ENCODE data around the gene NLRP9.

Gene NLRP9

DNA sequence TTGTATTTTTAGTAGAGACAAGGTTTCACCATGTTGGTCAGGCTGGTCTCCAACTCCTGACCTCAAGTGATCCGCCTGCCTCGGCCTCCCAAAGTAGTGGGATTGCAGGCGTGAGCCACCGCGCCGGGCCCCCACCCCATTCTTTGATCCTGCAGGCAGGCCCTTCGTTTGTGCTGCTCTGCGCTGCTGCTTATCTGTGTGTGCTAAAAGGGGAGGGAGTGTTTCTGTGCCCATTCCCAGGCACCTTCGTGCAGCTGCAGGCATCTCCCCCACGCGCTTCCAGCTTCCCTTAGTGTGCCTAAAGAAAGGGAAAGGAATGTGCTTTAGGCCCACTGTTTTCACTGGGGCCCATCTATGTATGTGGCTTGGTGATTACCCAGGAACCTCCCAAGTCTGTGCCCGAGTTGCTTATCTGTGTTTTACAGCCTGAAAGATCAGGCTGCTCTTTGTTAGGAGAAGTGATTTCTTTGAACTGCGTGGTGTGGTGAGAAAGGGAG is 36.0 kb downstream of the NLRP9 start:
- no peak for DNase-seq

DNA sequence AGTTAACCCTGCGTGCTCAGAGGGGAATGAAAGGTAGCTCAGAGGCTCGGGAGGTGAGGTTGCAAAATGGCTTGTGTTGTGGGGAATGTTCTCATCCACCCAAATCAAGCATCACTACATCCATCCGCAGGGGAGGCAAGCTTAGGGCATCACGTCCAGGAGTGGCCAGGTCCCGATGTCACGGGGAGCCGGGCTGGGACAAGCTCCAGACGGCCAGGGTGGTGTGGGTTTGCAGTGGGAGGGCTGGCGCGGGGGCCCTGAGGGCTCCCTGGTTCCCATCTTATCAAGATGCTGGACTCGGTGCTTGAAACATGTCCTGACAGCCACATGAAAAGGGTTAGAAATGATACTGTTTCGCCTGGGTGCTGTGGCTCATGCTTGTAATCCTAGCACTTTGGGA is 37.4 kb downstream of the NLRP9 start:
- DNase-seq = no peak

DNA sequence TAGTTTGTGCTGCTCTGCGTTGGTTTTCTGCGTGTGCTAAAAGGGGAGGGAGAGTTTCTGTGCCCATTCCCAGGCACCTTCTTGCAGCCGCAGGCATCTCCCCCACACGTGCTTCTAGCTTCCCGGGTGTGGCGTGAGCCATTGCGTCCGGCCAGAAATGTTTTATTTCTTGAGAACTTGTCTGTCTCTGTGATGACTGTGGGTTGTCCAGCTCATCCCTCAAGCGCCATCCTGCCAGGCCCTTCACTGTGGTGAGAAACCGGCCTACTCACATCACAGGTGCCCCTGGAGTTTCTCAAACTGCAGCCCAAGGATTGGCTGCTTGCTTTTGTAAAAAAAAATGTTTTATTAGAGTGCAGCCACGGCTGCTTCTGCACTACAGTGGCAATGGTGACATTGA is 39.0 kb downstream of the NLRP9 start:
- DNase-seq = no peak

DNA sequence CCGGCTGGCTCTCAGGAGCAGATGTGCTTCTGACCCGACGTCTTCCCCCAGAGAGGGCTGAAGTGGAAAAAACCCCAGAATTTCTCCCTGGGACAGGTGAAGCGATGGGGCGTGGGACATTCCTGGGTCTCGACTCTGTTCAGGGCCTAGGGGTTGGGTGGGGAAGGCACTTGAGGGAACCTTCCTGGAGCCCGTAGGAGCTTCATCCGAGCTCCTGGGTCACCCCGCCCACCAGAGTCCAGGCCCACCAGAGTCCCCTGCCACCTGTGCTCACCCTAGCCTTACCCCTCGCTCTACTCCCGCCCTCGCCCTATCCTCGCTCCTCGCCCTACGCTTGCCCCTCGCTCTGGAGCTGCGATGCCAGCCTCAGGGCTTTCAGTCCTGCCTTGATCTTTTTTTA is 39.9 kb downstream of the NLRP9 start:
- no peak for DNase-seq

DNA sequence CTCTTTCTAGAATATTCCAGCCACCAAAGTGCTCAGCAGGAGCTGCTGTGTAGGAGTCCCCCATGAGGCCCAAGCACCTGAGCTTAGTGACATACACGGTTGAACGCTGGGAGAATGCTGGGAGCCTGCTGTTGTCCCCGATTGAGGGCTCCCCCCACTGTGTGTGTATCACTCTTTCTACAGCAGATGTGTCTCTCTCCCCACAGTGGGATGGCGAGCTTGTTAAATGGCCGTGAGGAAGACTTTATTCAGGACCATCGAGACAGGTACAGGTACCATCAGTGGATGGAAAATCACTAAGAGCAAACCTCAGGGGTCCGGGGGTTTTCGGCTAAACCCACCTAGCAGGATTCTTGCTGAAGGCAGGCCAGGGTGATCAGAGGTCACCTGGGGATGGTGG is 40.5 kb downstream of the NLRP9 start:
- DNase-seq = no peak

GRCh38 chr19:55697069-55697440 is 41.1 kb downstream of the NLRP9 start:
- DNase-seq = no peak

DNA sequence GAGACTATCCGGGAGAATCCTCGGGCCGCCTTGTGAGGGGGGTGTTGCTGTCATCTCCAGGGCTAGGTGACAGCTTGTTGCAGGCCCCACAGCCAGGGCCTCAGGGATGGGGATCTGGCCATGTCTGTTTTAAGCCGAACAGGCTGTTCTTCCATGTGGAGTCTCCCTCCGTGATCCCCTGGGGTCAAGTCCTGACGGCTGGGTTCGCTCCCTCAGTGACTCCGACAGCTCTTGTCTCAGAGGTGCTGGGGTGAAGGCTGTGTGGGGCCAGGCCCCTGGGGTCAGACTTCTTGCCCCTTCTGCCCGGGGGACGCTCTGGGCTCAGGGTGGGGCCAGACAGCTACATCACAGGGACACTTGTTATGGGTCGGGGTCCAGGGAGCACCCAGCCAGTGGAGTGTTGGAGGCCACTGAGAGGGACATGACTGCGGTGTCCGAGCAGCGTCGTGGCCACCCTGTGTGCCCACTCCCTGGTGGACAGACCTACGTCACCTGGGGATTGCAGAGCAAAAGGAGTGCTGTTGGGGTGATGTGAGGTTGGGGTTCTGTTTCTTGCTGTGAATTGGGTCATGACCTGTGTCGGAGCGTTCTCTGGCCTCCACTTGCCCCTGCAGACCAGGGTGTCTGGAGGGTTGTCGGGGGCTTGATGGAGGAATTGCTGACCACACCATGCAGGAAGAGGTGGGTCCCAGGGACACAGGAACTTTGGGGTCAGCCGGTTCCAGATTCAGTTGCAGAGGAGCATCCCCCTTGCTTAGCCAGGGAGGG is 41.7 kb downstream of the NLRP9 start:
- no peak for DNase-seq

GRCh38 chr19:55695511-55696290 is 42.5 kb downstream of the NLRP9 start:
- no peak for DNase-seq

DNA sequence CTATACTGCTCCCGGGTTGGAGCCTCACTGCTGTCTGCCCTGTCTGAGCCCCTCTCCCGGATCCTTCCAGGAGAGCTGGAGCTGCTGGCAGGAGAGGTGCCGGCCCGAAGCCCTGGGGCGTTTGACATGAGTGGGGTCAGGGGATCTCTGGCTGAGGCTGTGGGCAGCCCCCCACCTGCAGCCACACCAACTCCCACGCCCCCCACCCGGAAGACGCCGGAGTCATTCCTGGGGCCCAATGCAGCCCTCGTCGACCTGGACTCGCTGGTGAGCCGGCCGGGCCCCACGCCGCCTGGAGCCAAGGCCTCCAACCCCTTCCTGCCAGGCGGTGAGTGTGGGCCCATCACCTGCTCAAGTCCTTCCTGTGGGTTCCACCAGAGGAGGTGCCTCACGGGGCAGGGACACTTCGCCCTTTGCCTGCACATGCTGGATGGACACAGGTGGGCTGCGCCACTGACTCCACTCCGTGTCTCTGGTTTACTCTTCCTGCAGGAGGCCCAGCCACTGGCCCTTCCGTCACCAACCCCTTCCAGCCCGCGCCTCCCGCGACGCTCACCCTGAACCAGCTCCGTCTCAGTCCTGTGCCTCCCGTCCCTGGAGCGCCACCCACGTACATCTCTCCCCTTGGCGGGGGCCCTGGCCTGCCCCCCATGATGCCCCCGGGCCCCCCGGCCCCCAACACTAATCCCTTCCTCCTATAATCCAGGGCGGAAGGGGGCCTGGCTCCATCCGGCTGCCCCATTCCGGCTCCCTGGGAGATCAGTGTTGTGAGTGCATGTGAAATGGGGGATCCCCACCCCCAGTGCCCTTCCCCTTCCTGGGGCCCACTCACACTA is 43.3 kb downstream of the NLRP9 start:
- no peak for DNase-seq

DNA sequence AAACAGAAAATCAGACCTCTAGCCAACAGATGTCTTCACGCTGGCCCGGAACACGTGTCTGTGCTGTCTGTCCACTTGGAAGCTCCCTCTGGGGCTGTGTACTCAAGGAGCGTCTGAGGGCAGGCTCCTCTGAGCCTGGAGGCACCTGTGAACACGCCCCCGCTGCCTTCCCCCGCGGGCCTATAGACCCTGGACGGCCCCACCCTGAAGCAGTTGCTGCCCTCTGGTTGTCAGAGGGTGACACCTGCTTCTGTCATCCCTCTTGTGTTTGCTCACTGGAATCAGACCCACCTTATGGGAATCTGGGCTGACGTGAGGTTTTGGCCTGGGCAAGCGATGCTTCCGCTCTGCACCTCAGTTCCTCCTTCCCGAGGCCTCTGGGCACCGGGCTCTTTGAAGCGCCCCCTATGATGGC is 44.0 kb downstream of the NLRP9 start:
- DNase-seq = no peak

DNA sequence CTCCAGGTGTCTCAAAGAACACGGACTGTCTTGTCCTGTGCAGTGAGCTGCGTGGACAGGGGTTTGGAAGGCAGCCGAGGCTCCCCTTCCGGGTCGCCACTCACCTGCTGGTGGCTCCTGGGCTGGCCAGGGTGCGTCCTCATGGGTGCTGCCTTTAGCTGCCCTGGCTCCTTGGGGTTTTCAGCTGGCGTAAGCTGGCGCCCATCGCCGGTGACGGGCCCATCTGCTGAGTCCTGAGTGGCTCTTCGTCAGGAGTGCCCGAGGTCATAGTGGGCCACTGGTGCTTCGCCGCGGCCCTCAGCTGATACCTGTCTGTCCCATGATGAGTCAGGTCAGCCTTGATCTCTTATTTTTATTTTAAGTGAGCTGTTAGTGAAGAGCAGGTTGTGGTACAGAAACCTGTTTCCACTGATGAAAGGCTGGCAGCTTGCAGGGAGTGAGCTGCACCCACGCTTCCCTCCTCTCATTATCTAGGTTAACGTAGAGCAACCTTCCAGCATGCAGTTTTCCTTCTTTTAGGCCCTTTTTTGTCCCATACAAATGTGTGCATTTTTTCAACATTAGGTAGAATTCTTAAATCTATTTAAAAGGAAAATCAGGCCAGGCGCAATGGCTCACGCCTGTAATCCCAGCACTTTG is 44.7 kb downstream of the NLRP9 start:
- DNase-seq = no peak

DNA sequence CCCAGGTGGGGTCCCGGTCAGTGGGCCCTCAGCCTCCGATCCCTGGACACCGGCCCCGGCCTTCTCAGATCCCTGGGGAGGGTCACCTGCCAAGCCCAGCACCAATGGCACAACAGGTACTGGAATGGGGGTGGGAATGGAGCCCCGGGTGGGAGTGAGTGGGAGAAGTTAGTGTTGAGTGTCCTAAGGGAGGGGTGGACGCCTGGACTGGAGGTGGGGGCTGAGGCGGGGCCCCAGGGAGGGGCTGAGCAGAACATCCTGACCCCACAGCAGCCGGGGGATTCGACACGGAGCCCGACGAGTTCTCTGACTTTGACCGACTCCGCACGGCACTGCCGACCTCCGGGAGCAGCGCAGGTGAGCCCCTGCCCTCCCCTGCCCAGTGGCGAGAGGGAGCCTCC is 45.5 kb downstream of the NLRP9 start:
- DNase-seq = no peak

DNA sequence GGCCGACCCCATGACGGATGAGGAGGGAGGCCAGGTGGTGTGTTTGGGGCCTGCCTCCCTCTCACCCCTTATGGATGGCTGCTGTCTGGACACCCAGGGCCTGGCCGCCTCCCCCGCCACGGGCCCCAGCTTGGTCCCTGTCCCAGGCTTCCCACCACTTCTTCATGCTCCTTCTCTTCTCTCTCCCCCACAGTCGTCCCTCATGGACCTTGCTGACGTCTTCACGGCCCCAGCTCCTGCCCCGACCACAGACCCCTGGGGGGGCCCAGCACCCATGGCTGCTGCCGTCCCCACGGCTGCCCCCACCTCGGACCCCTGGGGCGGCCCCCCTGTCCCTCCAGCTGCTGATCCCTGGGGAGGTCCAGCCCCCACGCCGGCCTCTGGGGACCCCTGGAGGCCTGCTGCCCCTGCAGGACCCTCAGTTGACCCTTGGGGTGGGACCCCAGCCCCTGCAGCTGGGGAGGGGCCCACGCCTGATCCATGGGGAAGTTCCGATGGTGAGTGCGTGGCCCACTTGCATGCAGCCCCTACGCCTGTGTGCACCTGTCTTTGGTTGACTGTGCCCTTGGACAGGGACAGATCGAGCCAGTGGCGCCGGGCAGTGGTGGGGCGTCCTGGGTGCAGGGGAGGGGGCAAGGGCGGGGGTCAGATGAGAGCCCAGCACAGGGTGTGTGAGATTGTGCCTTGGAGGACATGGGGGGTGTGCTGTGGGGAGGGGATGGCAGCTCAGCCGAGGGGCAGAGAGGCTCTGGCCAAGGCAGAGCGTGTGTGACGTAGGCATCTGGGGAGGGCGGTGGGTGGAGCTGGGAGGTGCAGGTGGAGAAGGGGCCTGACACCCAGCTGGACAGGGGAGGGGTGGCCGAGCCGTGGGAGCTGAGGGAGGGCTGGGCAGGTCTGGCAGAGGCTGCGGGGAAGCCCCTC is 46.4 kb downstream of the NLRP9 start:
- DNase-seq = no peak

DNA sequence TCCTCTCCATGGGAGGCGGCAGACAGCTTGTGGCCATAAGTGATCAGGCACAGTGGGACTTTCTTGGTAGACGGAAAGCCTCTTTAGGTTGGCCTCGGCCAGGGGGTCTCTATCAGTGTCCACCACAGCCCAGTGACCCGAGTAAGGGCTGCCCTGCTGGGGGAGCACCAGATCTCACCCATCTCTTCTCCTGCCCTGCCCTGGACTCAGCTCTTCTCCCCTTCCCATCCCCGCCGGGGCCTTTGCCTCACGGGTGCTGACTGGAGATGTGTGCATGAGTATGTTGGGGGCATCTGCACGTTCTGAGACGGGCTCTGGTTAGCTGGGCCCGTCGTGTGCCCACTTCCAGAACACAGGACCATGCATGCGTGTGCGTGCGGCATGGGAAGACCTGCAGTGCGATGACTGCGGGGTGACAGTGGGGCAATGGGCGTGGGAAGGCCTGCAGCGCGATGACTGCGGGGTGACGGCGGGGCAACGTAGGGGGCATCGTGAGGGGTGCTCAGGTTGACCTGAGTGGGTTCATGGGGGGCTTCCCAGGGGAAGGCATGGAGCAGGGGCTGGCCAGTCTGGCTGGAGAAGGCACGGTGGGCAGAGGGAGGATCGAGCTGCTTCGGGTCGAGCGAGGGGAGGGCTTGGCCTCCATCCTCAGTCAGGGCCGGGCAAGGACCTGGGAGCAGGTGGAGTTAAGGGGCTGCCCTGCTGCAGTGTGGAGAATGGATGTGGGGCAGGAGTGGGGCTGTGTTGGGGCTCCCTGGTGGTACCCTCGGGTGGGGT is 47.2 kb downstream of the NLRP9 start:
- no peak for DNase-seq

DNA sequence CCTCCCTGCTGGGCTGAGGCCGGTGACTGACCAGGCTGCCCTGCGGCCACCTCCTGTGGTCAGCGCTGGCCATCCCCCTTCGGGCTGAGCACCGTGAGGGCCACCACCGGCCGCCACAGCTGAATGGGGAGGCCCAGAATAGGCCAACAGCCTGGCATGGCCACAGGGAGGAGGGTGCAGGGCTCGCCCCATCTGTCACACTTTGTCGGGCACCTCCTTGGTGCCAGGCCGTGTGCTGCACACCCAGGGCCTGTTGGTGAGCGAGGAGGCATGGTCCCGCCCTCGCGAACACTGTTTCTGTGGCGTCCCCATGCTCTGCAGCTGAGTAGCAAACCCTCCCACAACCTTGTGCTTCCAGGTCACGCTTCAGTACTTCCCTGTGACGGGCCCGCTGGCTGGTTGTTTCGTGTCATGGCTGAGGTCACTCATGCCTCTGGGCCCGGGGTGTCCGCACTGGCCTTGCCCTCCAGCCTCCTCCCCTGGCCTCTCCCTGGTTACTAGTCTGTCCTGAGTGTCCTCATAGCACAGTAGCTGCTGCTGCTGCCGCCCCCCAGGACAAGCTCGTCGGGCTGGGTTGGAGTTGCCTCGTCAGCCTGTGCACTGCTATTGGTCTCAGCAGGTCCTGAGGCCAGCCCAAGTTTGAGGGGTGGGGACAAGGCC is 48.0 kb downstream of the NLRP9 start:
- no peak for DNase-seq

GRCh38 chr19:55689411-55690108 is 48.6 kb downstream of the NLRP9 start:
- no peak for DNase-seq

DNA sequence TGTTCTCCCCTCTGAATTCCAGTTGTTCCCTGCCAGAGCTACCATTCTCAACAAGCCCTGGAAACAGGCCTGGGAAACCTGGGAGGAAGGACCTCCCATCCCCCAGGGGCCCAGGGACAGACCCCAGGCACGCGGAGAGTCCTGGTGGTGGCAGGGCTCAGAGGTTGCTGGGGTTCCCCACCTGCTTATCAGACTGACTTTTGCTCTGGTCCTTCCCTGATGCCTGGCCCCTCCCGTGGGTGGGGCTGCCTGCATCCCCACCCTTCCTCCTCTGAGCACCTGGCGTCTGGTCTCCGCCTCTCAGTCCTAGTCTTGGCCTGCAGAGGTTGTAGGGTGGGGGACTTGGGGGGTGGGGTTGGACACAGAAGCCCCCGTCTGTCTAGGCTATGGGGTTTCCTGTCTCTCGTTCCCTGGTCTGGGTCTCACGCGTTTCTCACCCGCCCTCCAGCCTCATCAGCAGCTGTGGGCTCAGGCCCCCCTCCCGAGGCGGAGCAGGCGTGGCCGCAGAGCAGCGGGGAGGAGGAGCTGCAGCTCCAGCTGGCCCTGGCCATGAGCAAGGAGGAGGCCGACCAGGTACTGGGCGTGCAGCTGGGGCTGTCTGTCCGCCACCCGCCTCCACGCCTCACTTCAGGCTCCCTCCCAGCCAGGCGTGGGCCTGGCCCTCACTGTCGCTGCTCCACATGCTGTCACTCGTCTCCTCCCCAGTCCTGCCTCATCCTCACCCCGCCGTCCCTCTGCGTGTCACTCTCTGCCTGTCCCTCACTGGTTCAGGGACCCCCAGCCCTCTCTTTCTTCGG is 49.6 kb downstream of the NLRP9 start:
- no peak for DNase-seq

DNA sequence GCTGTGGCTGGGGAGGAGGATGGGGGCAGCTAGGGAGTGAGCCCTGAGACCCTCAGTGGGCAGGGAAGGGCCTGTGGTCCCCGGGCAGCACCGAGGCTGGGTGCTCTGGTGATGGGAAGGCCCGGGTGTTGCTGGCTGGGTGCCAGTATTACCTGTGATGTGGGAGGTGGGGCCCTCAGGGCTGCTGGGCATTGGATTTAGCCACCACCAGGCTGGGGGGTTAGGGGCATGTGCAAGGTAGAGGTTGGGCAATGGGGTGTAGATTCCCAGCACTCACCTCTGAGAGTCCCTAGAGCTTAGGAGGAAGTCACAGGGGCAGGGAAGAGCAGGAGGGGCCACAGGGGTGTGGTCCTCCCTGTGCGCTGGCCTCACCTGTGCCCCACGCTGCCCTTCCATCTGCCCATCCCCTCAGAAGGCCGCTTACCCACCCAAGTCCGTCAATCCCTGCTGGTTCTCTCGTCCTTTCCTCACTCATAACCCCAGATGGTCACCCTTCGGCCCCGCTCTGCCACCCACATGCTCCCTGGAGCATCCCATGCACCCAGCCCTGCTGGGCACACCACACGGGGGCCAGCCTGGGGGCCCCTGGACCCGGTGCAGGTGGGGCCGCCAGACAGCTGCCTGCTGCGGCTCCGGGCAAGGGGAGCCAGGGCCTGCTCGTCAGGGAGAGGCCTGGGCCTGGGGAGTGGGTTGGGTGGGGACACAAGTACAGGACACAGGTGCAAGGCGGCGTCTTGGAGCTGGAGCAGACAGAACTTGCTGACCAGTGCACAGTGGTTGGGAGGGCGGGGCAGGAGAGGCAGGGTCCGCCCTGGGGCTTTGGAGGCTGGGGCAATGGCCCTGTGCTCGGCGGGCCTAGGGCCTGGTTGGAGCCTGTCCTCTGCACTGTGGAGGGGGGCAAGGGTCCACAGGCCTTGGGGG is 50.7 kb downstream of the NLRP9 start:
- DNase-seq = no peak
